Heart right ventricle (tissue), 16 donors: ENCODE data around the gene TEX9. TPM values are rescaled to one million over a fixed set of nuclear protein-coding genes. Genes with fewer than 3 reads are reported as not detected.

Source experiments
- ATAC-seq, 8 donors: fragments of 200-7000 bp; cut with Tn5 transposase; one replicate each; pipeline ENCODE4 v1.9.1; 2020; ENCODE audit warnings: mild to moderate bottlenecking in 8 of 8, moderate library complexity in 8 of 8, moderate number of reproducible peaks in 1 of 8
- DNase-seq, 2 donors: peaks; one replicate each; pipeline ENCODE4 v3.0.0-alpha.2; 2020
- H3K27ac ChIP-seq, 10 donors: fragments of 200-600 bp; sonication (generic) in 2 of 10; one replicate each; pipeline versions ENCODE4 v1.5.0 to v1.8.0; 2020 to 2022; ENCODE audit warnings: mild to moderate bottlenecking in 3 of 10
- H3K27me3 ChIP-seq, 7 donors: fragments of 200-600 bp; one replicate each; pipeline ENCODE4 v1.8.0; 2021 to 2022; ENCODE audit warnings: mild to moderate bottlenecking in 2 of 7
- H3K36me3 ChIP-seq, 9 donors: fragments of 200-600 bp; sonication (generic) in 1 of 9; one replicate each; pipeline versions ENCODE4 v1.5.0 to v1.8.0; 2020 to 2022; ENCODE audit warnings: mild to moderate bottlenecking in 2 of 9
- H3K4me1 ChIP-seq, 9 donors: fragments of 200-600 bp; sonication (generic) in 1 of 9; one replicate each; pipeline versions ENCODE4 v1.5.0 to v1.8.0; 2020 to 2022; ENCODE audit warnings: mild to moderate bottlenecking in 4 of 9
- H3K4me3 ChIP-seq, 10 donors: fragments of 200-600 bp; sonication (generic) in 2 of 10; one replicate each; pipeline versions ENCODE4 v1.5.0 to v1.8.0; 2020 to 2022; ENCODE audit warnings: mild to moderate bottlenecking in 7 of 10, moderate library complexity in 2 of 10
- H3K9me3 ChIP-seq, 11 donors: fragments of 200-600 bp in 10 of 11; sonication (generic) in 2 of 11; one replicate each; pipeline versions ENCODE4 v1.5.0 to v1.8.0; 2013 to 2022; ENCODE audit warnings: mild to moderate bottlenecking in 2 of 11, control low read depth in 1 of 11, moderate library complexity in 1 of 11
- WGBS, 2 donors: extraction: QIAGEN DNeasy Blood & Tissue Kit; methylation state at CpG; one replicate each; pipeline ENCODE4 v1.1.7; 2013; ENCODE audit warnings: inconsistent platforms in 1 of 2; 5-methylcytosine and 5-hydroxymethylcytosine counted together
- intact Hi-C, 10 donors: fragments of 100-400 bp; cut with DNase I; formaldehyde crosslinking; loops; one replicate each; pipeline versions ENCODE4 v1.11.1 to v1.14.2; 2022
- polyA plus RNA-seq, 2 donors: library from polyadenylated mRNA; stranded (reverse); fragments of 200-250 nt; gene quantifications; one replicate each; pipeline ENCODE4 v1.2.3, GENCODE V29; 2013
- total RNA-seq, 10 donors: library from RNA; stranded (reverse); fragmentation: NEBNext Ultra II Directional in 3 of 10; extraction: Animal tissue kit (Norgen Biotek cat#: 25700) in 3 of 10; gene quantifications; one replicate each; pipeline versions ENCODE4 v1.2.1 to v1.2.4, GENCODE V29; 2021 to 2023
- TF ChIP-seq, protein P1 (sequence below), 9 donors: fragments of 200-600 bp; sonication (generic) in 2 of 9; IDR thresholded peaks; one replicate each; pipeline versions ENCODE4 v1.5.0 to v1.8.0; 2021 to 2022; ENCODE audit warnings: antibody characterized with exemption in 9 of 9, mild to moderate bottlenecking in 5 of 9, moderate library complexity in 1 of 9
- donor health status: Arrhythmogenic right ventricular cardiomyopathy.
- donor health status: ischemic (EF 13 %, LVEDD 7.1; RV severe dilation, severe dysfunction).
- donor health status: healthy with polysubstance abuse.
- donor health status: DM: no; HTN: yes; CAD: no.
- donor health status: DM: no; HTN: no; CAD: no.
- donor health status: ischemic (EF 25% LVEDD 6.9; RV normal size, moderate dysfunction).
- donor health status: ischemic (EF 25% LVEDD 5.7; RV mildly dilated, moderate dysfunction).
- donor health status: healthy.
- donor health status: DM: yes; HTN: yes; CAD: no.
- donor health status: Ischemic cardiomyopathy.
- donor health status: ischemic (EF 35%, LVEDD 5.7; RV mildly dilated, moderate dysfunction).
- donor health status: nonischemic (EF 11% LVEDD 7.7; RV severe dilation, severe dysfunction).
- donor health status: DM: yes; HTN: yes; CAD: no.
- donor health status: PGD.
- donor health status: ischemic (EF 29% LVEDD 5.4; RV normal size, mild dysfunction).
- donor health status: nonischemic (EF 23%, LVEDD 6.1; RV moderate dilation, normal function).

Gene TEX9
- total and polyA plus RNA-seq, 12 donors: 0.19 to 1.7 (median 0.55) TPM

DNA sequence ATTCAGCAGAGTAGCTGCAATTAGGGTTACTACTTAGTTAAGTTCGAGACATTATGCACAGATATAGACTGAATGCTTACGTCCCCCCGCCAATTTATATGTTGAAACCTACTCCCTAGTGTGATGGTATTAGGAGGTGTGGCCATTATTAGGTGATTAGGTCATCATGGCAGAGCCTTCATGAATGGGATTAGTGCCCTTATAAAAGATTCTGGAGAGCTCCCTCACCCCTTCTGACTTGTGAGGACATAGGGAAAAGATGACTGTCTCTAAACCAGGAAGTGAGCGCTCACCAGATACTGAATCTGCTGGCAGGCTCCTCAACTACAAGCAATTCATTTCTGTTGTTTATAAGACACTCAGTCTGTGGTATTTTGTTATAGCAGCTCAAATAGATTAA, 25.6 kb upstream of the TEX9 start:
- no peak for ATAC-seq
- H3K27ac ChIP-seq: no peak overlapping the region
- intact Hi-C loops: no loop called here
- TF ChIP-seq, protein P1, sequence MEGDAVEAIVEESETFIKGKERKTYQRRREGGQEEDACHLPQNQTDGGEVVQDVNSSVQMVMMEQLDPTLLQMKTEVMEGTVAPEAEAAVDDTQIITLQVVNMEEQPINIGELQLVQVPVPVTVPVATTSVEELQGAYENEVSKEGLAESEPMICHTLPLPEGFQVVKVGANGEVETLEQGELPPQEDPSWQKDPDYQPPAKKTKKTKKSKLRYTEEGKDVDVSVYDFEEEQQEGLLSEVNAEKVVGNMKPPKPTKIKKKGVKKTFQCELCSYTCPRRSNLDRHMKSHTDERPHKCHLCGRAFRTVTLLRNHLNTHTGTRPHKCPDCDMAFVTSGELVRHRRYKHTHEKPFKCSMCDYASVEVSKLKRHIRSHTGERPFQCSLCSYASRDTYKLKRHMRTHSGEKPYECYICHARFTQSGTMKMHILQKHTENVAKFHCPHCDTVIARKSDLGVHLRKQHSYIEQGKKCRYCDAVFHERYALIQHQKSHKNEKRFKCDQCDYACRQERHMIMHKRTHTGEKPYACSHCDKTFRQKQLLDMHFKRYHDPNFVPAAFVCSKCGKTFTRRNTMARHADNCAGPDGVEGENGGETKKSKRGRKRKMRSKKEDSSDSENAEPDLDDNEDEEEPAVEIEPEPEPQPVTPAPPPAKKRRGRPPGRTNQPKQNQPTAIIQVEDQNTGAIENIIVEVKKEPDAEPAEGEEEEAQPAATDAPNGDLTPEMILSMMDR (IDR thresholded peaks at IDR 0.05): no peak
- no peaks in the 10 kb centered on the region for H3K36me3 ChIP-seq
- no peak for DNase-seq
- H3K9me3 ChIP-seq: peaks cover 0 to 2% (median 0%) of the 10 kb centered on the region in 11 donors
- WGBS, 2 donors: 72 to 95% methylated on average over 4 of the region's 4 CpGs
- H3K4me3 ChIP-seq: no peak overlapping the region
- peaks cover 0 to 3% (median 0%) of the 10 kb centered on the region in 9 donors for H3K4me1 ChIP-seq
- H3K27me3 ChIP-seq: no peaks in the 10 kb centered on the region

DNA sequence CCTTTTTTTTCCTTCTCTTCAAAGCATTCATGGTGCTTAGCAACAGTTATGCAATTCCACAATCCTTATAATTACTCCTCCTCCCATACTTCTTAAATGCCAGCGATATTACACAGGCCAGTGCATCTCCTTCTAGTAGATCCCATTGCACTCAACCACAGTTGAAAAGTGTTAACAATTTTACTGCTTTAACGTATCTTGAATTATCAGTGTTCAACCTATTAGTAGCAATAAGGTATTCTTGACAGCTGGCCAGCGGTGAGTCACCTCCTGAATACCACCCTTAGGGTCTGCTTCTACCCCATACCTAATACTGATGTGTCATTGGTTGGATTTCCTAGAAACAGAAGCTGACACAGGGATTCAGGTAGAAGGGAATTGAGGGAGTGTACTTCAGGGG, 24.0 kb upstream of the TEX9 start:
- intact Hi-C loops: no loop called here
- no peak overlapping the region for H3K4me3 ChIP-seq
- WGBS, 2 donors: 78 to 83% methylated on average over 3 of the region's 3 CpGs
- ATAC-seq (no peak), DNase-seq (no peak)
- H3K4me1 ChIP-seq: peaks cover 0 to 3% (median 0%) of the 10 kb centered on the region in 9 donors
- no peaks in the 10 kb centered on the region for H3K9me3 ChIP-seq
- no peaks in the 10 kb centered on the region for H3K27me3 ChIP-seq
- H3K36me3 ChIP-seq: no peaks in the 10 kb centered on the region
- H3K27ac ChIP-seq: no peak overlapping the region
- TF ChIP-seq, protein P1 (IDR thresholded peaks at IDR 0.05): no peak

DNA sequence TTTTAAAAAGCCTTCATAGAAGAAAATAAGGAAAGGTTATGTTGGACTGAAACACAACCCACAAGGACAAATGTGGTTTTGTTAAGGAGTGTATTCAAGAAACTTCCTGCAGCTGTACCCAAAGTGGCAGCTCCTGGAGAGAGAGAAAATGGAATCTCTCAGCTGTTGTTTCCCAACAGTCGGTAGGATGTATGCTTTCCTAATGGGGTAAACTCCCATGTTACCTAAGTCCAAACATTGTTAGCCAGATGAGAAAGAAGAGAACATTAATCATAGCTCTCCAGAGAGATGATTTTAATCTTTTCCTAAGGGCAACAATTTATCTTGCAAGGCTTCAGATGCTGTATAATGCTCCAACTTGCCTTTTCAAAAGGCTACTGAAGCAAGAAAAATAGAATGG, 22.6 kb upstream of the TEX9 start:
- intact Hi-C loops: no loop called here
- Histone ChIP-seq H3K27me3 (no peaks in the 10 kb centered on the region), H3K4me3 (no peak overlapping the region), H3K9me3 (no peaks in the 10 kb centered on the region), H3K36me3 (no peaks in the 10 kb centered on the region), H3K27ac (no peak overlapping the region), H3K4me1 (peaks cover 0 to 3% (median 0%) of the 10 kb centered on the region in 9 donors)
- 14 to 47% methylated on average over 1 of the region's 1 CpG for WGBS, 2 donors
- DNase-seq: no peak
- ATAC-seq: no peak
- TF ChIP-seq, protein P1 (IDR thresholded peaks at IDR 0.05): no peak

DNA sequence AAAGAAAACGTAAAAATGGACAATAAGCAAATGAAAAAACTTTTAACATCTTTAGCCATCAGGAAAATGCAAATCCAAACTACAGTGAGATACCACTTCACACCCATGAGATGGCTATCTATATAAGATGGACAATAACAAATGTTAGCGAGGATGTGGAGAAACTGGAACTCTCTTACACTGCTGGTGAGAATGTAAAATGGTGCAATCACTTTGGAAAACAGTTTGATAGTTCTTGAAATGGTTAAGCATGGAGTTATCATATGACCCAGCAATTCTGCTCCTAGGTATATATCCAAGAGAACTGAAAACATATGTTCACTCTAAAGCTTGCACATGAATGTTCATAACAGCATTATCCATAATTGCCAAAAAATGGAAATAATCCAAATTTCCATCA, 21.3 kb upstream of the TEX9 start:
- DNase-seq (no peak), ATAC-seq (no peak)
- Histone ChIP-seq H3K4me3 (no peak overlapping the region), H3K27me3 (no peaks in the 10 kb centered on the region), H3K9me3 (no peaks in the 10 kb centered on the region), H3K36me3 (no peaks in the 10 kb centered on the region), H3K27ac (no peak overlapping the region), H3K4me1 (no peaks in the 10 kb centered on the region)
- TF ChIP-seq, protein P1 (IDR thresholded peaks at IDR 0.05): no peak
- intact Hi-C loops: no loop called here
- WGBS, 2 donors: 71 to 74% methylated on average over 2 of the region's 2 CpGs
